ENCODE results near the gene CDH12.

Gene CDH12

GRCh38 chr5:22757776-22758175 lies 95.4 kb downstream of the CDH12 start:
- DNase-seq = no peak

GRCh38 chr5:22754155-22754554 lies 99.0 kb downstream of the CDH12 start:
- no peak for DNase-seq

GRCh38 chr5:22751536-22751935 lies 101.6 kb downstream of the CDH12 start:
- DNase-seq = no peak

- DNase-seq = no peak
These were observed 116.6 kb downstream of the CDH12 start for GRCh38 chr5:22736443-22737003.

- no peak for DNase-seq
These were observed 118.2 kb downstream of the CDH12 start for GRCh38 chr5:22734907-22735306.

- DNase-seq = peak; percentile 39
These were observed 124.5 kb downstream of the CDH12 start for GRCh38 chr5:22728610-22729009.

GRCh38 chr5:22722491-22722890 lies 130.7 kb downstream of the CDH12 start:
- DNase-seq = no peak

GRCh38 chr5:22722056-22722455 lies 131.1 kb downstream of the CDH12 start:
- no peak for DNase-seq

- no peak for DNase-seq
These were observed 133.3 kb downstream of the CDH12 start for GRCh38 chr5:22719842-22720241.

GRCh38 chr5:22710660-22711059 lies 142.5 kb downstream of the CDH12 start:
- DNase-seq = no peak

- no peak for DNase-seq
These were observed 143.4 kb downstream of the CDH12 start for GRCh38 chr5:22709743-22710142.

- DNase-seq = no peak
These were observed 144.3 kb downstream of the CDH12 start for GRCh38 chr5:22708770-22709328.

GRCh38 chr5:22706901-22707300 lies 146.2 kb downstream of the CDH12 start:
- DNase-seq = no peak

- DNase-seq = no peak
These were observed 153.8 kb downstream of the CDH12 start for GRCh38 chr5:22699319-22699718.

GRCh38 chr5:22693121-22693520 lies 160.0 kb downstream of the CDH12 start:
- DNase-seq = no peak

GRCh38 chr5:22683050-22683449 lies 170.1 kb downstream of the CDH12 start:
- no peak for DNase-seq

- no peak for DNase-seq
These were observed 174.3 kb downstream of the CDH12 start for GRCh38 chr5:22678886-22679285.

GRCh38 chr5:22673131-22673530 lies 180.0 kb downstream of the CDH12 start:
- no peak for DNase-seq

- DNase-seq = no peak
These were observed 183.8 kb downstream of the CDH12 start for GRCh38 chr5:22669345-22669744.

GRCh38 chr5:22665801-22666200 lies 187.3 kb downstream of the CDH12 start:
- no peak for DNase-seq

- DNase-seq = no peak
These were observed 190.0 kb downstream of the CDH12 start for GRCh38 chr5:22663134-22663533.

GRCh38 chr5:22662391-22662790 lies 190.8 kb downstream of the CDH12 start:
- no peak for DNase-seq

GRCh38 chr5:22651355-22651754 lies 201.8 kb downstream of the CDH12 start:
- no peak for DNase-seq

GRCh38 chr5:22650511-22650910 lies 202.6 kb downstream of the CDH12 start:
- no peak for DNase-seq

GRCh38 chr5:22649074-22649473 lies 204.1 kb downstream of the CDH12 start:
- DNase-seq = peak; percentile 81

Data from NCI-H526 treated with DMSO at 0.1 percent for 48 hours (cell line).